Activated T-cell treated with anti-CD3 and anti-CD28 coated beads for 1 hour (primary cell): ENCODE results near the gene DOCK2.
A peak's percentile ranks its signal among the peaks of the same experiment; 100 is the strongest.
"Not testable (repeated sequence)": the region's sequence is repeated elsewhere in the genome, so short reads cannot be mapped to it uniquely, and the experiment has no call there.

Experiments
- DNase-seq: peaks from one replicate; pipeline ENCODE4 v3.0.0-alpha.2; 2020; ENCODE audit warnings: low read depth

Gene DOCK2

GRCh38 chr5:169637085-169637548, at the start of gene DOCK2:
TSS of gene DOCK2 (plus strand) at chr5:169637275. CDS start at chr5:169637327, 52 bp downstream.
- DNase-seq: peak; percentile 51

- DNase-seq: no peak
Measured at GRCh38 chr5:169590602-169591001, 46.5 kb upstream of the DOCK2 start.

DNA sequence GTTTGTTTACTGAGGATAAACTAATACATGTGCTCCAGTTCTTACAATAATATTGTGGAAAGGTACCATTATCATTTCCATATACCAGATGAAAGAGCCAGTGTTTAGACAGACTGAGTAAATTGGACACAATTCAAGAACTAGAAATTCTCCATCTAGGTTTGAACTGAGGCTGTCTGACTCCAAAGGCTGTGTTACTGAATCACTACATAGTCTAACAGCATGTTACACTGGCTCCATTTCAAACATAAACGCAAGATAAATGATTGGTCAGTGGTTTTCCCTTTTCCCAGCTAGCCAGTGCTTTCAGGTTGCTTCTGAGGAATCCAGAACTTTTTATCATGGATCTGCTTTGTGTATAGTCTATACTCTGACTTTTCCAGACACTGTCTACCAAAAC, 45.4 kb upstream of the DOCK2 start:
- DNase-seq: no peak

DNA sequence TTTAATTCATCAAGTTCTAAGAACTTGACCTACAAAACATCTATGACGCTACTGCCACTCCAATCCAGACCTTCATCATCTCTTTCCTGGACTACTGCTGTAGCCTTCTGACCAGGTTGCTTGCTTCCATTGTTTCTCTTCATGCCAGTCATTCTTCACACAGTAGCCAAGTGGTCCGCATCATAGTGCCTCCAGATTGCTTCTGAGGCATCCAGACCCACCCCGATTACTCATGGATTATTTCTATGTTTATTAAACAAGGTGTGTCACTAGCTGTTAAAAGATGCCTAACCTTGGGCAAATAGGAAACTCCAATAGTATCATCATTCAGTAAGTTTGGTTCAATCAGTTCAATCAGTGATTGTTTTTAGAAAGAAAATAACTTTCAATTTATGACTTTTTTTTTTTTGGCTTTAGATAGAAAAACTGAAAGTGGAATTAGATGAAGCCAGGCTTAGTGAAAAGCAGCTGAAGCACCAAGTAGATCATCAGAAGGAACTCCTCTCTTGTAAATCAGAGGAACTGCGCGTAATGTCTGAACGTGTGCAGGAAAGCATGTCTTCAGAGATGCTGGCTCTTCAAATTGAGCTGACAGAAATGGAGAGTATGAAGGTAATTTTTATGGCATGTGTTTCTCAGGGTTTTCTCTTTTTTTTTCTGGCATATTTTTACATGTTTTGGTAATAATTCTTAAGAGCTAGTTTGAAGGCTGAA, 44.0 kb upstream of the DOCK2 start:
- DNase-seq: no peak

DNA sequence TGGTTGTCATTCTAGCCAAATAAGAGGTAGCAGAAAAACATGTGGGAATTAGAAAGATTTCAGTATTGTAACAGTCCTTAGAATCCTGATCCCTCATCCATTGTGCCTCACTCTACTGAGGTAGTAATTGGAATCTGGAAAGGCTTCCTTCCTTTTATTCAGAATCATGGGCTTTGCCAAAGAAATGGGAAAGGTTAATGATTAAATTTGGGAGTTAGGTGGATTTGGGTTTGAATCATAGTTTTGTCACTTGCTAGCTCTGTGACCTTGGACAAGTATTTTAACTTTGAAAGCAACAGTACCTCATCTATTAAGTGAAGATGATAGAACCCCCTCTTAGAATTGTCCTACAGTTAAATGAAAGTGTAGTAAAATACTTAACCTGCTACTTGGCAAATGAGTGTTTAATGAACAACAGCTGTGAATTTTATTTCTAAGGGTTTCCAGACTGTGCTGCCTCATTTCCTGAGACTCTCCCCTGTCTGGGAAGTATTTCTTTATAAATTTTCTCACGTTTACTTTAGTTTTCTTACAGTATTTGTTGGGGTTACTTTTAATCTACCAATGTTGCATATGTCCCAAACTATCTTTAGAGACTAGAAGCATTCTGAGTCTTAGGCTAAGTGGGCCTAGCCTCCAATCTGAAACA, 41.8 kb upstream of the DOCK2 start:
- DNase-seq: no peak

DNA sequence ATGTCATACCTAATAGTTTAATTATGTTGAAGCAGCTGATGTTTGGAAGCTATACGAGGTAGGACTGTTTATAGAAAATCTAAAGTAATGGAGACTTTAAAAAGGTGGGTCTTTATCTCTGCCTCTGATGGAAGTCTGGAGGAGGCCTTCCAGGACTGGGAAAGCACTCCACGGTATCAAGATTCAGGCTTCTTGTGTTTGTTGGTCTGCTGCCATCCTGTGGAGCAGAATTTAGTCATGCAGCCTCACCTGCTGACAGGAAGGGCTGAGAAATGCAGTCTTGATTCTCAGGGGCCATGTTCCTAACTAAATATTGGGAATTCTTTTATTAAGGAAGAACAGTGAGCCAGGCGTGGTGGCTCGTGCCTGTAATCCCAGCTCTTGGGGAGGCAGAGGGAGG, 37.6 kb upstream of the DOCK2 start:
- no peak for DNase-seq

DNA sequence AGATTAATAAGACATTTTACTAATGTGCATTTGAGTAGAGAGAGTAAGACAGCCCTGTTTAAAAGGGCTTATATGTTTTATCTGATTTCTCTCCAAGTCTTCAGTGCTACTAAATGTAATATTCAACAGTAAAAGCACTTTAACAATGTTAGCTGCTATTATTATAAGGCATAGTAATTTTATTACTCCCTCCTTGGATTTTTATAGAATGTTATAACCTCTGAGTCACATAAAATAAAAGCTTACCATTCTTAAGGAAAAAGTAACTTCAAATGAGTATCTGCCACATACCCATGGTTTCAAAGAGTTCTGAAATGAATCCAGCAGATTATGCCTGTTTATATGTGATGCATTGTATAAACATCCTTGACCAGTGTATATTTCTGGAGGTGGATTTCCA, 34.5 kb upstream of the DOCK2 start:
- no peak for DNase-seq

- DNase-seq: no peak
Measured at GRCh38 chr5:169606279-169606678, 30.8 kb upstream of the DOCK2 start.

- no peak for DNase-seq
Measured at GRCh38 chr5:169607882-169608281, 29.2 kb upstream of the DOCK2 start.

DNA sequence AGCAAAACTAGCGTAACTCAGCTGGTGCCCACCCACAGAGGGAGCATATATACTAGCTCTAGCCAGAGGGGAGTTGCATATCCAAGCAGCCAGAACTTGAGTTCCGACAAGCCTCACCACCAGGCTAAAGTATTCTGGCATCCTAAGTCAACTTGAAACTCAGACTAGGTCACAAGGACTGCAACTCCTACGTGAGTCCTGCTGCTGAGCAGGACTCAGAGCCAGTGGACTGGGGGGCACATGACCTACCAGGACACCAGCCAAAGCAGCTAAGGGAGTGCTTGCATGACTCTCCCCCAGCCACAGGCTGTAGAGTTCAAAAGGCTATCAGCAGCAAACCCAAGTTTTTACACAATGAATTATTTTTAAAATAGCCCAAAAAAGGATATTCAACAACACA, 27.4 kb upstream of the DOCK2 start:
- no peak for DNase-seq

GRCh38 chr5:169610606-169611005, 26.5 kb upstream of the DOCK2 start:
- DNase-seq: no peak

DNA sequence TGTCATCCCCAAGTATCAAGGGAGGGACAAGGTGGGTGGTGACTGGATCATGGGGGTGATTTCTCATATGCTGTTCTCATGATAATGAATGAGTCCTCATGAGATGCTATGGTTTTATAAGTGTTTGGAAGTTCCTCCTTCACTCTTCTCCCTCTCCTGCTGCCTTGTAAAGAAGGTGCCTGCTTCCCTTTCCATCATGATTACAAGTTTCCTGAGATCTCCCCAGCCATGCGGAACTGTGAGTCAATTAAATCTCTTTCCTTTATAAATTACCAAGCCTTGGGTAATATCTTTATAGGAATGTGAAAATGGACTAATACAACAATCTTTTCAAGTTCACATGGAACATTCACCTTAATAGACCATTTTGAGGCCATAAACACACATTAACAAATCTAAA, 21.5 kb upstream of the DOCK2 start:
- DNase-seq: no peak

DNA sequence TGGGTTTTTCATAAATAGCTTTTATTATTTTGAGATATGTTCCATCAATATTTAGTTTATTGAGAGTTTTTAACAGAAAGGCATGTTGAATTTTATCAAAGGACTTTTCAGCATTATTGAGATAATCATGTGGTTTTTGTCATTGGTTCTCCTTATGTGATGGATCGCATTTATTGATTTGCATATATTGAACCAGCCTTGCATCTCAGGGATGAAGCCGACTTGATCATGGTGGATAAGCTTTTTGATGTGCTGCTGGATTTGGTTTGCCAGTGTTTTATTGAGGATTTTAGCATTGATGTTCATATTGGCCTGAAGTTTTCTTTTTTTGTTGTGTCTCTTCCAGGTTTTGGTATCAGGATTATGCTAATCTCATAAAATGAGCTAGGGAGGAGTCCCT, 12.8 kb upstream of the DOCK2 start:
- DNase-seq: not testable (repeated sequence)

GRCh38 chr5:169626779-169627178, 10.3 kb upstream of the DOCK2 start:
- DNase-seq: no peak

GRCh38 chr5:169627551-169627950, 9.5 kb upstream of the DOCK2 start:
- DNase-seq: no peak

DNA sequence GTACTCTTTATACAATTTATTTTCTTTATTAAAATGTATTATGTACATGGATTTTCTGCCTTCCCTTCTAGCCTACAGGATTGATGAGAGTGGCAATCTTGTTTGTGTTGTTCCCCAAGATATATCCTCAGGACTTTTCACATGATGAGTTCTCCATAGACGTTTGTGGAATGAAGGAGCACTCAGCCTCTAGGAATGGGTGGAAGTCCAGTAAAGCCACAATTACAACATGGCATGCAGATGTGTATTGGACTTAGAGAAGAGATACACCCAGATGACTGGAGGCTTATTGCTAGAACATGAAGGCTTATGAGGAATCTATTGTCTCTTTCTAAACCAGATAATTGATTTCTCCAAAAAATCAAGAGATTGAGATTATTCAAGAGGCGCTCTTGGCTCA, 8.2 kb upstream of the DOCK2 start:
- no peak for DNase-seq

- DNase-seq: no peak
Measured at GRCh38 chr5:169629847-169630548, 7.1 kb upstream of the DOCK2 start.

GRCh38 chr5:169631360-169631759, 5.7 kb upstream of the DOCK2 start:
- DNase-seq: no peak

- DNase-seq: no peak
Measured at GRCh38 chr5:169632946-169633345, 4.1 kb upstream of the DOCK2 start.

GRCh38 chr5:169634606-169635005, 2.5 kb upstream of the DOCK2 start:
- DNase-seq: no peak

GRCh38 chr5:169635936-169636335, 1.1 kb upstream of the DOCK2 start:
- DNase-seq: no peak

GRCh38 chr5:169636477-169637084, 494 bp upstream of the DOCK2 start:
- DNase-seq: no peak
